SK-N-SH (cell line): ENCODE measurements around the gene PPP4C. TPM values are rescaled to one million over a fixed set of nuclear protein-coding genes. Genes with fewer than 3 reads are reported as not detected.

Source experiments
- polyA plus RNA-seq, 3 experiments: library from polyadenylated mRNA; depleted of rRNA; stranded (reverse); fragments of >200 nt; gene quantifications; 2 replicates each; pipeline ENCODE4 v1.2.3, GENCODE V29; 2012

The PPP4C gene
- polyA plus RNA-seq, 1 of the 3 experiments (the other 2 are of a cell fraction) = 339 TPM

Other genes with a start within 250 kb of the PPP4C start
- gene CDIPT, start 212.8 kb upstream of the PPP4C start, polyA plus RNA-seq (2012; rRNA removed) = 90.7 and 94.8 TPM in 2 replicates
- 26.6 and 59.8 TPM in 2 replicates for gene SEZ6L2, start 176.4 kb upstream of the PPP4C start, polyA plus RNA-seq (2012; rRNA removed)
- gene ASPHD1, start 175.5 kb upstream of the PPP4C start, polyA plus RNA-seq (2012; rRNA removed) = 29.0 and 35.1 TPM in 2 replicates
- gene KCTD13, start 149.8 kb upstream of the PPP4C start, polyA plus RNA-seq (2012; rRNA removed) = 28.5 and 31.0 TPM in 2 replicates
- 95.0 and 101 TPM in 2 replicates for gene TMEM219, start 113.9 kb upstream of the PPP4C start, polyA plus RNA-seq (2012; rRNA removed)
- 21.9 and 23.1 TPM in 2 replicates for gene TAOK2, start 102.1 kb upstream of the PPP4C start, polyA plus RNA-seq (2012; rRNA removed)
- gene HIRIP3, start 80.4 kb upstream of the PPP4C start, polyA plus RNA-seq (2012; rRNA removed) = 15.4 and 18.9 TPM in 2 replicates
- gene INO80E, start 79.8 kb upstream of the PPP4C start, polyA plus RNA-seq (2012; rRNA removed) = 43.9 and 46.6 TPM in 2 replicates
- 10.3 and 10.4 TPM in 2 replicates for gene DOC2A, start 65.0 kb upstream of the PPP4C start, polyA plus RNA-seq (2012; rRNA removed)
- not detected in 2 replicates for gene C16orf92, start 52.8 kb upstream of the PPP4C start, polyA plus RNA-seq (2012; rRNA removed)
- gene TLCD3B, start 44.7 kb upstream of the PPP4C start, polyA plus RNA-seq (2012; rRNA removed) = 2.3 and 3.8 TPM in 2 replicates
- 437 and 641 TPM in 2 replicates for gene ALDOA, start 10.2 kb upstream of the PPP4C start, polyA plus RNA-seq (2012; rRNA removed)
- gene TBX6, start 15.9 kb downstream of the PPP4C start, polyA plus RNA-seq (2012; rRNA removed) = 0.16 and 0.18 TPM in 2 replicates
- gene YPEL3, start 20.2 kb downstream of the PPP4C start, polyA plus RNA-seq (2012; rRNA removed) = 24.5 and 36.6 TPM in 2 replicates
- 1.5 and 2.3 TPM in 2 replicates for gene GDPD3, start 37.5 kb downstream of the PPP4C start, polyA plus RNA-seq (2012; rRNA removed)
- 65.6 and 67.3 TPM in 2 replicates for gene MAPK3, start 47.2 kb downstream of the PPP4C start, polyA plus RNA-seq (2012; rRNA removed)
- 13.0 and 13.5 TPM in 2 replicates for gene CORO1A, start 107.6 kb downstream of the PPP4C start, polyA plus RNA-seq (2012; rRNA removed)
- gene BOLA2B, start 117.7 kb downstream of the PPP4C start, polyA plus RNA-seq (2012; rRNA removed) = 660 and 726 TPM in 2 replicates
- 45.0 and 68.8 TPM in 2 replicates for gene SLX1A, start 117.9 kb downstream of the PPP4C start, polyA plus RNA-seq (2012; rRNA removed)
- gene SULT1A3, start 123.3 kb downstream of the PPP4C start, polyA plus RNA-seq (2012; rRNA removed) = 20.4 and 24.1 TPM in 2 replicates
- 1.9 and 5.3 TPM in 2 replicates for gene NPIPB13, start 172.5 kb downstream of the PPP4C start, polyA plus RNA-seq (2012; rRNA removed)